Measurements from ENCODE around the gene NUDCD3.
"Not testable (repeated sequence)": the region's sequence is repeated elsewhere in the genome, so short reads cannot be mapped to it uniquely, and the experiment has no call there.

Gene NUDCD3

GRCh38 chr7:44441079-44441478 is 49.4 kb downstream of the NUDCD3 start:
- no peak for DNase-seq

- DNase-seq: no peak
Observed at GRCh38 chr7:44440577-44441078, 49.8 kb downstream of the NUDCD3 start.

- no peak for DNase-seq
Observed at GRCh38 chr7:44439926-44440325, 50.5 kb downstream of the NUDCD3 start.

- no peak for DNase-seq
Observed at GRCh38 chr7:44438816-44439215, 51.6 kb downstream of the NUDCD3 start.

GRCh38 chr7:44434201-44434600 is 56.3 kb downstream of the NUDCD3 start:
- DNase-seq: no peak

GRCh38 chr7:44433255-44434022 is 57.0 kb downstream of the NUDCD3 start:
- DNase-seq: no peak

- no peak for DNase-seq
Observed at GRCh38 chr7:44432381-44432977, 58.0 kb downstream of the NUDCD3 start.

- no peak for DNase-seq
Observed at GRCh38 chr7:44431091-44431608, 59.3 kb downstream of the NUDCD3 start.

- DNase-seq: no peak
Observed at GRCh38 chr7:44430054-44430453, 60.4 kb downstream of the NUDCD3 start.

GRCh38 chr7:44424762-44425161 is 65.7 kb downstream of the NUDCD3 start:
- DNase-seq: not testable (repeated sequence)

- DNase-seq: no peak
Observed at GRCh38 chr7:44416941-44417340, 73.5 kb downstream of the NUDCD3 start.

GRCh38 chr7:44415510-44415909 is 74.9 kb downstream of the NUDCD3 start:
- DNase-seq: no peak

- no peak for DNase-seq
Observed at GRCh38 chr7:44415047-44415446, 75.4 kb downstream of the NUDCD3 start.

GRCh38 chr7:44411306-44411705 is 79.2 kb downstream of the NUDCD3 start:
- DNase-seq: no peak

GRCh38 chr7:44408596-44408995 is 81.9 kb downstream of the NUDCD3 start:
- no peak for DNase-seq

- DNase-seq: no peak
Observed at GRCh38 chr7:44403775-44404174, 86.7 kb downstream of the NUDCD3 start.

- DNase-seq: no peak
Observed at GRCh38 chr7:44403176-44403759, 87.2 kb downstream of the NUDCD3 start.

- no peak for DNase-seq
Observed at GRCh38 chr7:44402401-44403060, 87.9 kb downstream of the NUDCD3 start.

- DNase-seq: no peak
Observed at GRCh38 chr7:44401692-44402091, 88.8 kb downstream of the NUDCD3 start.

GRCh38 chr7:44400033-44400511 is 90.4 kb downstream of the NUDCD3 start:
- no peak for DNase-seq

GRCh38 chr7:44398953-44399574 is 91.4 kb downstream of the NUDCD3 start:
- no peak for DNase-seq

GRCh38 chr7:44398511-44398911 is 91.9 kb downstream of the NUDCD3 start:
- no peak for DNase-seq

All from central memory CD4-positive, alpha-beta T cell (primary cell).